GM19023 (cell line): ENCODE measurements around the gene CYP39A1.
A peak's percentile ranks its signal among the peaks of the same experiment; 100 is the strongest.
"Not testable (repeated sequence)": the region's sequence is repeated elsewhere in the genome, so short reads cannot be mapped to it uniquely, and the experiment has no call there.

ENCODE experiments used
- ATAC-seq: cut with Tn5 transposase; IDR thresholded peaks from one replicate; pipeline ENCODE4 v1.9.1; 2021; ENCODE audit warnings: mild to moderate bottlenecking, moderate library complexity; ENCODE audit not compliant: unreplicated experiment

CYP39A1 gene

DNA sequence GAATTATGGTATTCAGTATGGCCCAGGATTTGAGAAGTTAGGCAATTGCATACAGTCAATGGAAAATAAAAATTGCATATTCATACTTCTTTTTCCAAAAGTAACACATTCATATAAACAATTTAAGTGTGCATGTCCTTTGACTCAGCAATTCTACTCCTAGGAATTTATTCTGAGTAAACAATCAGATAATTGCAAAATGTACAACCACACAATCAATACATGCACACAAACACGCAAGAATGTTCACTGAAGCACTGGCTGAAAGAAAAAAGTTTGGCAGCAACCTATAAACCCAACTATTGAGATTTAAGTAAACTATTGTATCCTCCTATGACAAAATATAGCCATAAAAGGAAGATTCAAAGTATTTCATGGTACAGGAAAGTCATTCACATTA, 1.6 kb downstream of the CYP39A1 start:
- no peak for ATAC-seq

DNA sequence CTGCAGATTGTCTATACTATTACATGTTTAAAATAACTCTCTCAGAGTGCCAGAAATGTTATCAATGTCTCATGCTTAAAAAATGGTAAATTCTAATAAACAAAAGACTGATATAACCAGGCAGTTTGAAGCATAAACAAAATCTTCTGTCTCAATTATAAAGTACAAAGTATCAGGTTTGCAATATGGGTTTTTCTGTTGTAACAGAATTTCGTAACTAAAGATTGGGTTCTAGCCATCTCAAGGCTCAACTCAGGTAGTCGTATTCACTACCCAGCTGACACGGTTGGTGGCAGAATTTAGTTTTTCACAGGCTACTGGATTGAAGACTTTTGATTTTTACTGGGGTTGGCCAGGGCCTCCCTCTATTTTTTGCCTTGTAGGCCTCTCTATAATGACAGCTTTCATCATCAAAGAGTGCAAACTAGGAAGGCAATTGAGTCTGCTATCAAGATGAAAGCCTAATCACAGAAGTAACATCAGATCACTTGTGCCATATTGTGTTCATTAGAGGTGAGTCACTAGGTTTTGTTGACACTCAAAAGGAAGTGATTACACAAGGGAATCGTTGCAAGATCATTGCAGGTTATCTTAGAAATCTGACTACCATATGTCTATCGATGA, 3.6 kb downstream of the CYP39A1 start:
- ATAC-seq: no peak

DNA sequence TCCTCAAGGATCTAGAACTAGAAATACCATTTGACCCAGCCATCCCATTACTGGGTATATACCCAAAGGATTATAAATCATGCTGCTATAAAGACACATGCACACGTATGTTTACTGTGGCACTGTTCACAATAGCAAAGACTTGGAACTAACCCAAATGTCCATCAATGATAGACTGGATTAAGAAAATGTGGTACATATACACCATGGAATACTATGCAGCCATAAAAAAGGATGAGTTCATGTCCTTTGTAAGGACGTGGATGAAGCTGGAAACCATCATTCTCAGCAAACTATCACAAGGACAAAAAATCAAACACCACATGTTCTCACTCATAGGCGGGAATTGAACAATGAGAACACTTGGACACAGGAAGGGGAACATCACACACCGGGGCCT, 4.5 kb downstream of the CYP39A1 start:
- not testable (repeated sequence) for ATAC-seq

DNA sequence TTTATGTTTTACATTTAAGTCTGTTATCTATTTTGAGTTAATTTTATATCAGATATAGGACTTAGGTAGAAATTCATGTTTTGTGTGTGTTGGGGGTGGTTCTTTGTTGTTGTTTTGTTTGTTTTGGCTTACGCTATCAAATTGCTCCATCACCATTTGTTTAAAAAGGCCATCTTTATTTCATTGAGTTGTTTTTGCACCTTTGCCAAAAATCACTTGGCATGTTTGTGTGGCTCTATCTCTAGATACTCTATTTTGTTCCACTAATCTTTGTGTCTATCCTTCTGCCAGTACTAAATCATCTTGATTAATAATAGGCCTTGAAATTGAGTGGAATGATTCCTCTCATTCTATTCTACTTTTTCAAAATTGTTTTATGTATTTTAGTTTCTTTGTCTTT, 7.4 kb downstream of the CYP39A1 start:
- ATAC-seq: no peak

DNA sequence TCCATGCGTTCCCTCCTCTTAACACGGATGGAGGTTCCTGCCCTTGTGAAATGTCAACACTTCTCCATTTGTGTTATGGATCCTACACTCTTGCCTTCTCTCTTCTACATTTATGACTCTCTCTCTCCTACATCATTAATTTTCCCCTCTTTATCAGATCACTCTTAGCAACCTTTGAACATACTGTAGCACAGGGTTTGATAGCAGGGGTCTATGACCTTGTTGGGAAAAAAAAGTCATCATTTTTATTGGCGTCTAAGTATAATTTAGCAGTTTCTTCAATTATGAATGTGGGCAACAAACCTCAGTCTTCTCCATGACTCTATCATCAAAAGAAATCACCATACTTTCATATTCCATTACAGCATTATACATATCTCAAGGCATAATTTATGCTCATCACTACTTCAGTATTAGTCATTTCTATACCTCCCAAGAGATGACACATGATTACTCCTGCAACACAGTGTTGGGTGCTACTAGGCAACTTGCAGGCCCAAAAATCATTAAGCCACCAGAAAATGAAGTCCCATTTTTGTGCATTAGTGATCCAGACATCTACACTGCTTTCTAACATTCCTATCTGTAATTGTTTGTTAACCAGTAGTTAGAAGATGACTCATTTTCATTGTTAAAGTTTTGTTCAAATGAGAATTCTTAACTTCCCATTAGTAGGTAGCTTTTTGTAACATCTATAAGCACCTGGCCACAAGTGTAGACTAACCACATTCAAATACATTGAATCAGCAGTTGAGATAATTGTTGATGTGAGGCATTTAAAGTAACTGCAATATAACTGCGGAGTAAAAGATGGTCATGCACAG, 9.5 kb downstream of the CYP39A1 start:
- ATAC-seq: no peak

DNA sequence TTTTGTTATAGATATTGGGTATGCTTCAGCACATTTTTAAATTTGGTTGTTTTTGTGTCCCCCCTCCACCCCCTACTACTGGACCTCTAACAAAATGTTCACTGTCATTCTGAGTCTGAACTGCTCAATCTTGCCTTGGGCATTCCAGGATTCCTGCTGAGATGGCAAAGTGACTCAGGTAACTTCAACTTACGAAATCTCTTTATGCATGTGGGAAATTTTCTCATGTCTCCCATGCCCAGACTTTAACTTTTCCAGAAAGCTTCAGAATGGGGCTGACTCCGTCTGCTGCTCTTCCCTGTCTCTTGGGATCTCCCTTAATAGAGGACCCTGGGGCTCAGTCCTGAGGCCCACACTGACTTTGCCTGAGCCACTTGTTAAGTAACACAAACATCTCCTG, 14.0 kb downstream of the CYP39A1 start:
- no peak for ATAC-seq

DNA sequence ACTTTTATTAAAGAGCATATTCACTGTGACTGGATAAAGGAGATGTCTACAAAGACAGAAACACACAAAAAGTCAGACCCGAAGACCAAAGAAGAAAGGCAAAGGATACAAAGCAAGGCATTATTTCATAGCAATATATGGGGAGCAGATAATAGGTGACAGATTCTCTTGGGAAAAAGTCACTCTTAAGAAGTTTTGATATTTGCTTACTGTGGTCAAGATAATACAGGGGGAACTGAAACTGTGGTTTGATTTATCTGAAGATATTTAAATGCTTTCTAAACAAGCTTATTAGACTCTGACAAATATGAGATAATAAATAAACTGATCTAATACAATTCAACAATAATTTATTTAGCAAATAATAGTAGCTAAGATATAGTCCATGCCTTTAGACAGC, 14.7 kb downstream of the CYP39A1 start:
- ATAC-seq: no peak

DNA sequence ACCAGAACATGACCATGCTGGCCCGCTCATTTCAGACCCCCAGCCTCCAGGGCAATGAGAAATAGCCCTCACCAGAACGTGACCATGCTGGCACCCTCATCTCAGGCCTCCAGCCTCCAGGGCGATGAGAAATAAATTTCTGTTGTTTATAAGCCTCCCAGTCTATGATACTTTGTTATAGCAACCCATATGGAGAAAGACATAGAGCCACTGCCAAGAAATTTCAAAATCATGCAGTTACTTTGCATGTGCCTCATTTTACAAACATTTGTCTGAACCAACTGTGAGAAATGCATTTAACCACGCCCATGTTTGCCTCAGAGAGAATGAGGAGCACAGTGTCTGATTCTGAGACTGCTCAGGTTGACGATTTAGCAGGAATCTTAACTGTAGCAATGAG, 15.5 kb downstream of the CYP39A1 start:
- no peak for ATAC-seq

DNA sequence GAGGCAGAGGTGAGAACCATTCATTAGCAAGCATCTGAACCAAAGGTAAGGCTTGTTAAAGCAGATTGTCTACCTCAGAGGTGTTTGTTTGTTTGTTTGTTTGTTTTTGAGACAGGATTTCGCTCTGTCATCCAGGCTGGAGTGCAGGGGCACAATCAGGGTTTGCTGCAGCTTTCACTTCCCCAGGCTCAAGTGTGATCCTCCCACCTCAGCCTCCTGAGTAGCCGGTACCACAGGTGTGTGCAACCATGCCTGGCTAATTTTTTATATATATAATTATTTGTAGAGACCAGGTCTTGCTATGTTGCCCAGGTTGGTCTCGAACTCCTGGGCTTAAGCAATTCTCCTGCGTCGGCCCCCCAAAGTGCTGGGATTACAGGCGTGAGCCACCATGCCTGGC, 17.2 kb downstream of the CYP39A1 start:
- ATAC-seq: no peak

DNA sequence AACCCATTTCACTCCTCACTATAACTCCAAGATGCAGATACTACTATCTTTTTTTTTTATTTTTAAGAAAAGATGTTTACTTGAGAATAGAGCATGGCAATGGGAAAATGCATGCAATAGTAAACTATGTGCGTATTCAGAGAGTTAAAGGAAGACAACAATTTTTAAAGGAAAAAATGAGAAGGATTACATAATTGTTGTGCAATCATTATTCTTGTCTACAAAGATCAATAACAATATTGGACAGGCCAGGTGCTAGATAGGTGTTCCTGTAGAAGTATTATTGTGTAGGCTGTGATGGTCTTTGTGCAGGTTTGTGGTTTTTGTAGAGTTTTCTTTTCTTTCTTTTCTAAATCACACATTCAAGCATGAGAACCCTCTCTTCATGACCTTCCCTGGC, 20.6 kb downstream of the CYP39A1 start:
- no peak for ATAC-seq

DNA sequence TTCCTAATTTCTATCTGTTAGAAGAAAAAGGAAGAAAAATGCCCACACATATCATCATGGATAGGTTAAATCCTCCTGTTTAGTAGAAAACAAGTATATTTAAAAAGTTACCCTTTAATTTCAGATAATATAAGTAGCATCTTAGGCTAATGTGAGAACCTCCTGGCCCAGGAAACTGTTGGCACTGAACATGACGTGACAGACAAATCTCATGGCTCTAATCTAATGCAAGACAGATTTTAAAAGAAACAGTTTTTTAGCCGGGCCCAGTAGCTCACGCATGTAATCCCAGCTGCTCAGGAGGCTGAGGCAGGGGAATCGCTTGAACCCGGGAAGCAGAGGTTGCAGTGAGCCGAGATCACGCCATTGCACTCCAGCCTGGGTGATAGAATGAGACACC, 22.9 kb downstream of the CYP39A1 start:
- ATAC-seq: no peak

DNA sequence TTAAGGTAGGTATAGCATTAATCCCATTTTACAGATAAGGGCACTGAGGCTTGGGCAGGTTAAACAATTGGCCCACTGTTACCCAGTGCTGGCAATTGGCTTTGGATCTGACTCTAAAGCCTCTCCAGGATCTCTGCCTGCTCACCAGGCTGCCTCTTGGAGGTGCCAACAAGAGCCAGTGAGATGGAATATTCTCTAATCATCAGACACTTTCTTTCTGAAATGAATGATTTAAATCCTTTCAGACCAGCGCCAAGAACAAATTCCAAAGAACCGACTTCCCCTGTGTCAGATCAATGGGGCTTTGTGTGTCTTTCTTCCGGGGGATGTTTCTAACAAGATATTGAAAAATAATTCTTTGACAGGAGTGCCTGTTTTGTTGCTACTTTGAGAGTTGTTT, 23.6 kb downstream of the CYP39A1 start:
- no peak for ATAC-seq

DNA sequence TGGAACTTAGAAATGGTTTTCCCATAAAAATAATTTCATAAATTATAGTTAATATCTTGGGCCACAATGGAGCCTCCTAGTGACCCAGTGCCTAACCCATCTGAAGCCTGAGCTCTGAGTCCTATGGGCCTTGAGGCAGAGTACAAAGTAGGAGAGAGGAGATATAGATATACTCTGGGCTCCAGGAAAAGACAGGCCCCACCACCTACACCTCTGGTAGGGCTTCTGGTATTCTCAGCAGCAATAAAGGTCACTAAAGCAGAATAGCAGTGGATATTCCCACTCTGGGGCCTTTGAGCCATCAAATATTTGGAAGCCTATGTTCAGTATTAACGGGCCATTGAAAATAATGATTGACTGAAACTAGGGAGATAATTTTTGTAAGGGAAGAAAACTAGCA, 24.1 kb downstream of the CYP39A1 start:
- ATAC-seq: no peak

DNA sequence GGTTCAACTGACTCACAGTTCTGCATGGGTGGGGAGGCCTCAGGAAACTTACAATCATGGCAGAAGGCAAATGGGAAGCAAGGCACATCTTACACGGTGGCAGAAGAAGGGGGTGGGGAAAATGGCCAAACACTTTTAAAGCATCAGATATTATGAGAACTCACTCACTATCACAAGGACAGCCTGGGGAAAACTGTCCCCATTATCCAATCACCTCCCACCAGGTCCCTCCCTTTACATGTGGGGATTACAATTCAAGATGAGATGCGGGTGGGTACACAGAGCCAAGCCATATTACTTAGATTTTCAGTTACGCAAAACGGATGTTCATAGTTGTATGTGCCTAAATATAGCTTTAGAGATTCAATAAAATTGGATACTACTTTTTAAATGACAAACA, 25.6 kb downstream of the CYP39A1 start:
- no peak for ATAC-seq

DNA sequence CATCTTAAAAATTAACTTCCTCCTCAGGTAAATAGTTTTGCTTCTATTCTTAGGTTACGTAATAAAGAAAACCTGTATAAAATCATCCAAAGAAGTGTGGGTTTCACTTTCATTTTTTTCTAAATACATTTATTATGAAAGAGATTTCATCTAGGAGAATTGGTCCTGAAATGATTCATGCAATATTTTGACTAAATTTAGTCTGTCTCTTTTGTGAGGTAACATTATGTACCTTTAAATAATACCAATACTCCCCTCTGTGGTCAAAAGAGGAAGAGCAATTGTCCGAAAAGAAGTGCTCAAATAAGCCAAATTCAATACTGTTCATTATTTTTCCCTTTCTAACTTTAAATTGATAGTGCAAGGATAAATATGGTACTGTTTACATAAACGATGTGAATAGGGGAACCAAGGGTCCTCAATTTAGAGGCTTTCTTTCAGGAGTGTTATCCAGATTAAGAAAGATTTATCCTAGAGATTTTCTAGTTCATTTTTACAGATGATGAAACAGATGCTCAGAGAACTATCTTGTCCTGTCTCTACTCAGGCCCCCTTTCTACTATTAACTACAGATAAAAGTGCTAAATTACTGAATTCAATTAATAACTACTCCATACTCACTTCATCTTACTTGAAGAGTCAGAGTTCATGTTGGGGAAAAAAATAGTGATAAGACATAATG, 26.2 kb downstream of the CYP39A1 start:
- no peak for ATAC-seq

DNA sequence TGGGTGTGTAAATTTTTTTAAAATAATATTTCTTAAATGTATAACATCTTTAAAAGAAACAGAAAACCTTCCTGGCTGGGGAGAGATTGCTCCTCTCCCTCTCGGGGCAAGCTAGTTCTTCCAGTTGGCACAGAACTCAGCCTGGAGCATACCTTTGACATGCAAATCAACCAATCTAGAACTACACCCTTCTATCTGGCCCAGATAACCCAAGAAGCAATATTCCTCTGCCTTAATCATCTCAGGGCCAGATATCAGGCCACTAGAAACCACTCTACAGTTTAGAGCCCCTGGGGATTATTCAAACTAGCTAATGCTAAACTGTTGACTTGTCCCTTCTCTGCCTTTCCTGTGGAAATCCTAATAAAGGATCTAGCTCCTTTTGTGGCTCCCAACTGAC, 33.9 kb downstream of the CYP39A1 start:
- ATAC-seq: no peak

DNA sequence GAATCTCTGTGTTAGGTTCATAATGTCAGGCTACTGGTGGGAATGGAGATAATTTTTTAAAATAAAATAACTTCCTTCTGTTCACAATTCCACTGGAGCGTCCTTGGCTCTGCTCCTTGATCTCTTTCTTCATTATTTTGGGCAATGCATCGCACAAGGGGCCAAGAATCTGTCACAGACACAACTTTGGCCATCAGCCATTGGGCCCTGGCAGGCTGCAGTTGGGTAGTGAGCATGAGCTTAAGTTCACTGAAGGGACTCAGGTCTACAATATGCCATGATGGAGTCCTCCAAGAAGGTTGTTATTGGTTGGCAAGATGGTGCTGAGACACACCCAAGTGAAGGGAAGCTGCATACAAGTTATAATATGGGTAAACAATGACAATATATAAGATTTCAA, 40.0 kb downstream of the CYP39A1 start:
- ATAC-seq: no peak

DNA sequence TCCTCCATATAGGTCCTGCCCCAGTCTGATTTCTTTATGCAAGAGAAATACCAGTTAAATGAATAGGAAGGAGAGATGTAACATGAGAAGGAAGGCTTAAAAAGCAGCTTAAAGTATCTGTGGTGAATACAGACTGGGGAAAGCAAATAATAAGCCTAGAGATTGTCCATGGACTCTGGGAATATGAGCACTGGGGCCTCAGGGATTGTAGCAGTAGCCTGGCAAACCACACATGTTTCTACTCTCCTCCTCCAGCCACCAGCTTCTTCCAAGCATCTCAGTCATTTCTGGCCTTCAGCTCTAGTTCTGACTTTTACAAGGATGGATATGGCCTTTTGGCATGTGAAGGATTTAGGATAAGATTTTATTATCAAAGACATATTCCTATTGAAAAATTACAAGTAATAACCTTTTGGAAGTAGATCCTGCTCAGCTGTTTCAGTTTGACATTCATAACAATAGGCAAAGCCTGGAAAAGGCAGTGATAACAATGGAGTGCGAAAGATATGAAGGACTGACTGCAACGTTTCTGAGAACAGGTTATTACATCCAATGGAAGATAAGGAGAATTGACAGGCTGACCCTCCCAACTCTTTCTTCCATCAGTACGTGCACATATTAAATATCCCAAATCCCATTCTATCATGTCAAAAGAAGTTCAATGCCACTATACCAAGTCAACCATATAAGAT, 41.6 kb downstream of the CYP39A1 start:
- ATAC-seq: no peak

DNA sequence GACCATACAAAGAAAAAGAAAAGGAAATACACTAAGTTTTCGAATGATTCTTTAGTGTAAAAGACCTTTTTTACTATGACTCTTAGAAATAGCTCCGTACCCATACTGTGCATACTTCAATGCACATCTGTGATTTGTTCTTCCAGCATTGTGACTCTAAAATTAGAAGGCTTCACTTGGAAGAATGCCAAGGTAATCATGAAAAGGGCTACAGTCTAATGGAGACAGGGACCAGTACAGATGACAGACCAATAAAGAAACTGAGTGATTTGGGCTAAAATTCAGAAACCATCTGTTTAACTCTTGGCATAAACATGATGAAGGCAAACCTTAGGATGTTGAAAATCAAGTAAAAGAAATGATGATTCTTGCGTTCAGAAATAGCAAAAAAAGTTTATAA, 46.3 kb downstream of the CYP39A1 start:
- no peak for ATAC-seq

DNA sequence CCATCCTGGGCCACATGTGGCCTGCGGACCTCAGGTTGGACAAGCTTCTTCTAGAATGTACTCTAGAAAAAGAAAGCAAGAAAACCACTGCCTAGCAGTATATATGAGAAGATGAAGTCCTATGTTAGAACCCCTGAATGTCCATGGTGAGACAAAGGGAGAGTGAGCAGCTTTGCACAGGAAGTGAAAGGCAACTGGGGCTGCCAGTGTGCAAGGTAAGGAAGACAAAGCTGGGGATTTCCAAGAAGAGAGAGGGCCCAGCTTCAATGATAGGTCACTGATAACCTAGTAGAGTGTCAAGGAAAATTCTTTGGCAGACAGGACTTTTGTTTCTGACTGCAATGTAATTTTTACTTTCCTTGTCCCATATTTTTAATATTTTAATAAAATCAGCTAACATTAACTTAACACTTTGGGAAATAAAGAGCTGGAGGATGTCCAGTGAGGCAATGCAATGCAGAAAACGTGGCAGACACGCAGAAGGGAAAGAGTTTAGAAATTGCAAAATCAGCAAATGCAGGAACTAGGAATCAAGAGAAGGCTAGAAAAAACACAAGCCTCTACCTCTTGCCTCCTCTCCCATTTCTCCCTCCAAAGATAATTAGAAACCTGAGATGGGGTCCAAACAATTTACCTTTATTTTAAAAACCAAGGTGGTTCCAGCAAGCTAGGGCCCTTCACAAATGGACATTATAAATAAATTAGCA, 47.4 kb downstream of the CYP39A1 start:
- ATAC-seq: peak; percentile 43

DNA sequence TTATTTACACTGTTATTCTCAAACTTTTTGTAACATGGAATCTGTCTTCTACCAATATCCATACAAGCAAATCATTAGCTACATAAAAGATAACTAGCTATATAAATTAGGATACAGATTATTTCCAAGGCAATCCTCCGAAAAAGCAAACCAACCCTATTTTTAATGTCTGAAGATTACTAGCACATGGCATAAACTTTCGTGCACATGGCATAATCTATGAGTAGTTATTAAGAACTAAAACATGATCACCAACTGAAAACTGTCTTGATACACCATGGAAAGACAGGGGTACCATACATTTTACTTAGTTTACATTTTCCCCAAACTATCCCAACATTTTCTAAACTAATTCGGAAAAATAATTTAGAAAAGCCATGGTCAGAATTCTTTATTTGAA, 54.4 kb downstream of the CYP39A1 start:
- no peak for ATAC-seq
